ENCODE measurements around the gene C2CD2. TPM values are rescaled to one million over a fixed set of nuclear protein-coding genes. Genes with fewer than 3 reads are reported as not detected.
"Not testable (repeated sequence)": the region's sequence is repeated elsewhere in the genome, so short reads cannot be mapped to it uniquely, and the experiment has no call there.

The C2CD2 gene
- 1 to 10 TPM in 5 of 6 donors, not detected in 1; 2.6 to 4.6 (median 3.4) TPM for polyA plus RNA-seq (ENCODE audit: low read depth in 6 of 6)

GRCh38 chr21:41953831-41954653, at the start of gene C2CD2:
C2CD2 (minus strand) TSS chr21:41954018; CDS start chr21:41953648, 370 bp downstream.
- peak within 1 kb of the TSS in 3 of 6 donors; percentile 19 to 88 (median 52) for H3K27ac Mint-ChIP-seq
- H3K27me3 Mint-ChIP-seq: peaks cover 5 to 23% (median 21%) of the 10 kb centered on the region in 3 donors
- peaks cover 0 to 2% (median 0%) of the 10 kb centered on the region in 7 donors for H3K9me3 Mint-ChIP-seq
- H3K36me3 Mint-ChIP-seq: peaks cover 0 to 9% of the 10 kb centered on the region in 2 donors
- ATAC-seq (ENCODE audit: low read depth in 2 of 2) (peak; percentile 27 to 38), DNase-seq (no peak)
- H3K4me3 Mint-ChIP-seq: peak within 1 kb of the TSS; percentile 63 to 90 (median 74)
- peaks cover 20 to 43% (median 24%) of the 10 kb centered on the region in 3 donors for H3K4me1 Mint-ChIP-seq

- ATAC-seq (ENCODE audit: low read depth in 2 of 2) (no peak), DNase-seq (no peak)
- Mint-ChIP-seq H3K4me1 (peaks cover 25 to 40% (median 33%) of the 10 kb centered on the region in 3 donors), H3K9me3 (no peaks in the 10 kb centered on the region), H3K4me3 (no peak overlapping the region), H3K36me3 (peaks cover 23 to 30% of the 10 kb centered on the region in 2 donors), H3K27ac (no peak overlapping the region), H3K27me3 (no peaks in the 10 kb centered on the region)
Observed at GRCh38 chr21:42003051-42003461, 49.2 kb upstream of the C2CD2 start.

DNA sequence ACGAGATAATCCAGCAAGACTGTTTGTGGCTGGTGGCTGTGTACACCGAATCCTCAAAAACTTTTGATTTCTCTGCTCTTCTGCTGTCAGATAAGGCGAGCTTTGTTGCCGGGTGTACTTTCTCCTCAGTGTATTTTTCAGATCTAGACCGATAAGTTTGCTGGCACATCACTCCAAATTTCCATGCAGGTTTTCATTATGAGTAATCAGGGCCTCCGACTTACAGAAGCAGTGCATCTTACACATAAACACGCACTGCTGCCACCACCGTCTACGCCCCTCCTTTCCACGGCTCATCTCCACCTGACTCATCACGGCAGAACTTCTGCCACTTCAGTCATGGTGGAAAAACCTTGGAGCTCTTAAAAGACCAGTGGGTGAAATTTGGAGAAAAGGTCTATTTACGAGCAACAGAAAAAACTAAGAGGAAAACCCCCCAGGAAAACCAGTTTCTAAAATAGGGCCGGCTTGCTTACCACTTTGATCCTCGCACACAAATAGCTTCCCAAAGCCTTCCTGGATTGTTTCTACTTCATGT, 48.7 kb upstream of the C2CD2 start:
- no peak for DNase-seq

GRCh38 chr21:42001781-42002180, 48.0 kb upstream of the C2CD2 start:
- Mint-ChIP-seq H3K27me3 (no peaks in the 10 kb centered on the region), H3K4me3 (no peak overlapping the region), H3K9me3 (peaks cover 0 to 2% (median 0%) of the 10 kb centered on the region in 7 donors), H3K36me3 (peaks cover 24 to 33% of the 10 kb centered on the region in 2 donors), H3K4me1 (peaks cover 16 to 32% (median 24%) of the 10 kb centered on the region in 3 donors), H3K27ac (peak overlapping the region in 1 of 6 donors; percentile 6)
- ATAC-seq (ENCODE audit: low read depth in 2 of 2): no peak
- no peak for DNase-seq

More for the DNA sequence above, 48.7 kb upstream of the C2CD2 start:
- no peaks in the 10 kb centered on the region for H3K9me3 Mint-ChIP-seq
- peaks cover 19 to 35% (median 29%) of the 10 kb centered on the region in 3 donors for H3K4me1 Mint-ChIP-seq
- H3K27ac Mint-ChIP-seq: no peak overlapping the region
- H3K27me3 Mint-ChIP-seq: no peaks in the 10 kb centered on the region
- H3K4me3 Mint-ChIP-seq: no peak overlapping the region
- peaks cover 23 to 30% of the 10 kb centered on the region in 2 donors for H3K36me3 Mint-ChIP-seq
- no peak for ATAC-seq (ENCODE audit: low read depth in 2 of 2)

DNA sequence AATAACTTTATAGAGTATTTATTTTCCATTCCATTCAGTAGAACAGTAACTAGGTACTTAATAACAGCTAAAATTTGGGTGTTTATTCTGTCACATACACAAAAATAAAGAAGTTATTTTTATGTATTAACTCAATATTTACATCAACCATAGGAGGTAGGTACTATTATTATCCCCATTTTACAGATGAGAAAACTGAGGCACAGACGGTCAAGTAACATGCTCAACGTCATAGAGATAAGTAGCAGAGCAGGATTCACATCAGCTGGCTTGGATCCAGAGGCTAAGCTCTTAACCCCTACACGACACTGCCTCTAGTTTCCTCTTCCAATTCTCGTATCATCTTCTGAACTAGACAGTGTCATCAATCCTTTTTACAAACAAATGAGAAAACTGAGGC, 47.1 kb upstream of the C2CD2 start:
- Mint-ChIP-seq H3K36me3 (peaks cover 32 to 42% of the 10 kb centered on the region in 2 donors), H3K27ac (peak overlapping the region in 1 of 6 donors; percentile 10), H3K27me3 (no peaks in the 10 kb centered on the region), H3K4me1 (peaks cover 21 to 28% (median 24%) of the 10 kb centered on the region in 3 donors), H3K4me3 (no peak overlapping the region), H3K9me3 (peaks cover 0 to 6% (median 0%) of the 10 kb centered on the region in 7 donors)
- DNase-seq (no peak), ATAC-seq (ENCODE audit: low read depth in 2 of 2) (no peak)

- peaks cover 56 to 59% of the 10 kb centered on the region in 2 donors for H3K36me3 Mint-ChIP-seq
- H3K4me3 Mint-ChIP-seq: no peak overlapping the region
- no peaks in the 10 kb centered on the region for H3K27me3 Mint-ChIP-seq
- peaks cover 12 to 23% (median 17%) of the 10 kb centered on the region in 3 donors for H3K4me1 Mint-ChIP-seq
- ATAC-seq (ENCODE audit: low read depth in 2 of 2): no peak
- no peak overlapping the region for H3K27ac Mint-ChIP-seq
- no peak for DNase-seq
- H3K9me3 Mint-ChIP-seq: peaks cover 0 to 13% (median 7%) of the 10 kb centered on the region in 7 donors
Observed at GRCh38 chr21:41997657-41998056, 43.8 kb upstream of the C2CD2 start.

GRCh38 chr21:41995577-41995976, 41.8 kb upstream of the C2CD2 start:
- peaks cover 0 to 13% (median 7%) of the 10 kb centered on the region in 7 donors for H3K9me3 Mint-ChIP-seq

GRCh38 chr21:41994613-41995012, 40.8 kb upstream of the C2CD2 start:
- not testable (repeated sequence) for ATAC-seq (ENCODE audit: low read depth in 2 of 2); H3K4me3 Mint-ChIP-seq; DNase-seq; H3K27me3 Mint-ChIP-seq
- Mint-ChIP-seq H3K4me1 (peaks cover 8 to 13% (median 8%) of the 10 kb centered on the region in 3 donors), H3K27ac (peak overlapping the region in 2 of 6 donors; percentile 42 to 80), H3K9me3 (peaks cover 0 to 13% (median 7%) of the 10 kb centered on the region in 7 donors), H3K36me3 (peaks cover 44 to 52% of the 10 kb centered on the region in 2 donors)

More at GRCh38 chr21:41995577-41995976, 41.8 kb upstream of the C2CD2 start:
- Mint-ChIP-seq H3K27me3 (no peaks in the 10 kb centered on the region), H3K27ac (no peak overlapping the region), H3K4me3 (no peak overlapping the region), H3K36me3 (peaks cover 49 to 58% of the 10 kb centered on the region in 2 donors), H3K4me1 (peaks cover 8 to 16% (median 11%) of the 10 kb centered on the region in 3 donors)
- ATAC-seq (ENCODE audit: low read depth in 2 of 2) (no peak), DNase-seq (no peak)

GRCh38 chr21:41993744-41994143, 39.9 kb upstream of the C2CD2 start:
- Mint-ChIP-seq H3K27me3 (no peaks in the 10 kb centered on the region), H3K4me1 (peaks cover 7 to 8% (median 8%) of the 10 kb centered on the region in 3 donors), H3K36me3 (peaks cover 44 to 48% of the 10 kb centered on the region in 2 donors)

DNA sequence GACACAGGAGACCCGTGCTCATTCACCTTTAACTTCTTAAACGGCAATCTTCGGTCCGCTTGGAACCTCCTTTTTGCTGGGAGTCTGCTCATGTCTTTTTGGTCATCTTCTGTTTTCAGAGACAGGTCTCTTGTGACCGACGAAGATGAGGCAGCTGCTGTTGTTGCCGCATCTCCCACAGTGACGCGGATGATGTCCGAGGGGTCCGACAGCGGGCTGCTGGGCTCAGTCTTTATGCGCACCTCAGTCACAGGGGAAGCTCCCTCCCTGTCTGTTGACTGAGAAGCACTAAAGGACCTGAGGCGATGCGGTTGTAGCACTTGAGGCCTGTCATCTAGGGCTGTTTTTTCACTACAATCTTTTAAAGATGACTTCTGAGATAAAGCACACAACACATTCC, 38.8 kb upstream of the C2CD2 start:
- Mint-ChIP-seq H3K36me3 (peaks cover 43 to 44% of the 10 kb centered on the region in 2 donors), H3K4me1 (peaks cover 4 to 8% (median 7%) of the 10 kb centered on the region in 3 donors), H3K27ac (no peak overlapping the region), H3K4me3 (no peak overlapping the region), H3K9me3 (peaks cover 0 to 13% (median 7%) of the 10 kb centered on the region in 7 donors), H3K27me3 (no peaks in the 10 kb centered on the region)
- ATAC-seq (ENCODE audit: low read depth in 2 of 2) (no peak), DNase-seq (no peak)

More at GRCh38 chr21:41993744-41994143, 39.9 kb upstream of the C2CD2 start:
- H3K9me3 Mint-ChIP-seq: peaks cover 0 to 13% (median 7%) of the 10 kb centered on the region in 7 donors
- DNase-seq (no peak), ATAC-seq (ENCODE audit: low read depth in 2 of 2) (no peak)
- H3K4me3 Mint-ChIP-seq: no peak overlapping the region
- no peak overlapping the region for H3K27ac Mint-ChIP-seq

DNA sequence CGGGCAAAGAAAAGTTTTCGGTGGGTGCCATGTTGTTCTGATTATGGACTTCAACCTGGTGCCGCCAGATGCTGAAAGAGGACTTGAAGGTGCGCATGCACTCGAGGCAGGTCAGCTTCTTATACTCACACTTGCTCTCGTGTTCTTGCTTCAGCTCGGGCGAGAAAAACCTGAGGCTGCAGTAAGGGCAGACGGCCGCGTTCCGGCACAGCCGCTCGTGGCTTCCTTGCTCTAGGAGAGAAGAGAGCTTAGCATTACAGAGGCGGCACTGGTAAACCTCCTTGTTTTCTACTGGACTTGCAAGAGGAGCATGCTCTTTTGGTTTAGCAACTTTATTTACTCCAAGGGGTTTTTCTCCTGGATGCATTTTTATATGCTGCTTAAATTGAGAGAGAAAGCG, 37.8 kb upstream of the C2CD2 start:
- peaks cover 38 to 42% of the 10 kb centered on the region in 2 donors for H3K36me3 Mint-ChIP-seq
- no peak overlapping the region for H3K4me3 Mint-ChIP-seq
- no peaks in the 10 kb centered on the region for H3K27me3 Mint-ChIP-seq
- peaks cover 0 to 13% (median 7%) of the 10 kb centered on the region in 7 donors for H3K9me3 Mint-ChIP-seq
- peaks cover 4 to 8% (median 7%) of the 10 kb centered on the region in 3 donors for H3K4me1 Mint-ChIP-seq
- ATAC-seq (ENCODE audit: low read depth in 2 of 2): no peak
- DNase-seq: no peak
- H3K27ac Mint-ChIP-seq: no peak overlapping the region

GRCh38 chr21:41989698-41990097, 35.9 kb upstream of the C2CD2 start:
- no peak overlapping the region for H3K4me3 Mint-ChIP-seq
- H3K27ac Mint-ChIP-seq: no peak overlapping the region
- peaks cover 1 to 2% (median 2%) of the 10 kb centered on the region in 3 donors for H3K4me1 Mint-ChIP-seq
- no peaks in the 10 kb centered on the region for H3K27me3 Mint-ChIP-seq
- ATAC-seq (ENCODE audit: low read depth in 2 of 2) (no peak), DNase-seq (no peak)
- peaks cover 18 to 26% of the 10 kb centered on the region in 2 donors for H3K36me3 Mint-ChIP-seq
- H3K9me3 Mint-ChIP-seq: no peaks in the 10 kb centered on the region

DNA sequence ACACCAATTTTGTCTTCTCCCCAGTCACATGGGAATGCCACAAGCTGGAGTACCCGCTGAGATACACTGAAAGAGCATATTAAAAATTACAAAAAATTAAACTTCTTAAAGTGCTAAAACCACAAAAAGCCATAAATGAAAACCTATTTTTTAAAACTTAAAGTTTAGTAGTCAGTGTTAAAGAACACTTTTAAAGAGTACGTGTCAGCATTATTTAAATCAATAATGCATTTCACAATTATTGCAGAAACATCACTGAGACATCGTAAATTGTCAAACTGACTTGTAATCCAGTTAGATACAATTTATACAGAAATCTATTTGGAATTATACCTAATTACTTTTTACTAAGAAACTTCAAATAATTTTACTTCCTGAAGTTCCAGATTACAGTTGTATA, 33.5 kb upstream of the C2CD2 start:
- Mint-ChIP-seq H3K36me3 (peaks cover 18 to 24% of the 10 kb centered on the region in 2 donors), H3K27me3 (no peaks in the 10 kb centered on the region), H3K27ac (no peak overlapping the region), H3K4me1 (peaks cover 0 to 2% (median 0%) of the 10 kb centered on the region in 3 donors), H3K4me3 (no peak overlapping the region), H3K9me3 (peaks cover 9 to 14% (median 10%) of the 10 kb centered on the region in 7 donors)
- ATAC-seq (ENCODE audit: low read depth in 2 of 2) (no peak), DNase-seq (no peak)

All from naive B cell (primary cell).